Peyer's patch (tissue), 4 donors: Measurements from ENCODE around the gene MSI2. TPM values are rescaled to one million over a fixed set of nuclear protein-coding genes. Genes with fewer than 3 reads are reported as not detected.
"Not testable (repeated sequence)": the region's sequence is repeated elsewhere in the genome, so short reads cannot be mapped to it uniquely, and the experiment has no call there.

ENCODE experiments used
- DNase-seq, 3 donors: peaks; one replicate each; pipeline ENCODE4 v3.0.0-alpha.2; 2017 to 2019
- H3K27ac ChIP-seq, 4 donors: fragments of 200-600 bp; sonication (generic); one replicate each; pipeline ENCODE4 v1.5.1; 2016 to 2019
- H3K27me3 ChIP-seq, 2 donors: fragments of 200-600 bp; sonication (generic); one replicate each; pipeline ENCODE4 v1.5.1; 2019
- H3K36me3 ChIP-seq, 3 donors: fragments of 200-600 bp; sonication (generic); one replicate each; pipeline ENCODE4 v1.5.1; 2016 to 2019
- H3K4me1 ChIP-seq, 4 donors: fragments of 200-600 bp; sonication (generic); one replicate each; pipeline ENCODE4 v1.5.1; 2016 to 2019
- H3K4me3 ChIP-seq, 4 donors: fragments of 200-600 bp; sonication (generic); 1 replicate in 3 of 4; 2 replicates in 1 of 4; pipeline ENCODE4 v1.5.1; 2016 to 2019; ENCODE audit warnings: mild to moderate bottlenecking in 1 of 4
- H3K9me3 ChIP-seq, 4 donors: fragments of 200-600 bp; sonication (generic); one replicate each; pipeline ENCODE4 v1.5.1; 2016 to 2019; ENCODE audit warnings: mild to moderate bottlenecking in 1 of 4
- CTCF ChIP-seq, 6 experiments: fragments of 450-650 bp in 4 of 6; fragments of 200-600 bp in 2 of 6; sonication (generic) in 1 of 6; IDR thresholded peaks; one replicate each; pipeline ENCODE4 v1.5.1; 2017 to 2019; ENCODE audit warnings: antibody characterized with exemption in 6 of 6, mild to moderate bottlenecking in 3 of 6, moderate library complexity in 1 of 6
- POLR2A ChIP-seq, 2 donors: fragments of 450-650 bp; IDR thresholded peaks; one replicate each; pipeline ENCODE4 v1.5.1; 2017; ENCODE audit warnings: antibody characterized with exemption in 2 of 2, mild to moderate bottlenecking in 2 of 2, moderate library complexity in 2 of 2
- total RNA-seq, 4 donors: library from RNA; depleted of rRNA; stranded (reverse); fragments of >200 nt; gene quantifications; one replicate each; pipeline ENCODE4 v1.1.0, GENCODE V29; 2016

MSI2 gene
- total RNA-seq, 4 donors from 2014 or later = 25.9 to 39.0 (median 29.2) TPM

- no peak for TF ChIP-seq CTCF (IDR thresholded peaks at IDR 0.05)
- Histone ChIP-seq H3K9me3 (no peaks in the 10 kb centered on the region), H3K27me3 (no peaks in the 10 kb centered on the region), H3K4me1 (no peaks in the 10 kb centered on the region), H3K36me3 (no peaks in the 10 kb centered on the region), H3K27ac (no peak overlapping the region), H3K4me3 (no peak overlapping the region)
- no peak for DNase-seq
Observed at GRCh38 chr17:57614742-57615141, 358.4 kb downstream of the MSI2 start.

GRCh38 chr17:57615836-57616757, 359.8 kb downstream of the MSI2 start:
- TF ChIP-seq CTCF (IDR thresholded peaks at IDR 0.05) (no peak), POLR2A (IDR thresholded peaks at IDR 0.05) (no peak)
- Histone ChIP-seq H3K36me3 (no peaks in the 10 kb centered on the region), H3K27ac (no peak overlapping the region), H3K4me1 (no peaks in the 10 kb centered on the region), H3K27me3 (no peaks in the 10 kb centered on the region), H3K9me3 (no peaks in the 10 kb centered on the region), H3K4me3 (no peak overlapping the region)
- DNase-seq = no peak

- Histone ChIP-seq H3K27ac (no peak overlapping the region), H3K27me3 (no peaks in the 10 kb centered on the region)
- TF ChIP-seq CTCF (IDR thresholded peaks at IDR 0.05) (no peak), POLR2A (IDR thresholded peaks at IDR 0.05) (no peak)
Observed at GRCh38 chr17:57617218-57617617, 360.9 kb downstream of the MSI2 start.

GRCh38 chr17:57619061-57619937, 363.0 kb downstream of the MSI2 start:
- H3K4me3 ChIP-seq = no peak overlapping the region
- TF ChIP-seq POLR2A (IDR thresholded peaks at IDR 0.05) = no peak
- no peak for TF ChIP-seq CTCF (IDR thresholded peaks at IDR 0.05)
- no peaks in the 10 kb centered on the region for H3K9me3 ChIP-seq
- no peaks in the 10 kb centered on the region for H3K27me3 ChIP-seq
- H3K4me1 ChIP-seq = no peaks in the 10 kb centered on the region
- no peaks in the 10 kb centered on the region for H3K36me3 ChIP-seq
- no peak overlapping the region for H3K27ac ChIP-seq
- DNase-seq = no peak

More at GRCh38 chr17:57617218-57617617, 360.9 kb downstream of the MSI2 start:
- H3K4me1 ChIP-seq = no peaks in the 10 kb centered on the region
- no peak for DNase-seq
- H3K9me3 ChIP-seq = no peaks in the 10 kb centered on the region
- no peaks in the 10 kb centered on the region for H3K36me3 ChIP-seq
- no peak overlapping the region for H3K4me3 ChIP-seq

- TF ChIP-seq POLR2A (IDR thresholded peaks at IDR 0.05) = no peak
- no peak for TF ChIP-seq CTCF (IDR thresholded peaks at IDR 0.05)
- no peak for DNase-seq
Observed at GRCh38 chr17:57620576-57620975, 364.3 kb downstream of the MSI2 start.

GRCh38 chr17:57621791-57622190, 365.5 kb downstream of the MSI2 start:
- H3K27ac ChIP-seq = peak overlapping the region in 1 of 4 donors; percentile 43
- DNase-seq, H3K36me3 ChIP-seq, H3K9me3 ChIP-seq, H3K27me3 ChIP-seq, H3K4me3 ChIP-seq, H3K4me1 ChIP-seq: not testable (repeated sequence)

More at GRCh38 chr17:57620576-57620975, 364.3 kb downstream of the MSI2 start:
- H3K9me3 ChIP-seq = no peaks in the 10 kb centered on the region
- no peaks in the 10 kb centered on the region for H3K36me3 ChIP-seq
- H3K4me1 ChIP-seq = no peaks in the 10 kb centered on the region
- H3K4me3 ChIP-seq = no peak overlapping the region
- H3K27me3 ChIP-seq = no peaks in the 10 kb centered on the region
- H3K27ac ChIP-seq = no peak overlapping the region
